Activated naive CD8-positive, alpha-beta T cell treated with anti-CD3 and anti-CD28 coated beads, Interleukin-2, amount 50 U/mL, for 24 hours (primary cell): Measurements from ENCODE around the gene CHPF2.
A peak's percentile ranks its signal among the peaks of the same experiment; 100 is the strongest.

ENCODE experiments used
- ATAC-seq: fragments of 150-1000 bp; cut with Tn5 transposase; one replicate; pipeline ENCODE4 v1.10.0; 2021
- DNase-seq: peaks from one replicate; pipeline ENCODE4 v3.0.0; 2021
- H3K27ac Mint-ChIP-seq: one replicate; pipeline ENCODE4 v1.8.0; 2021; ENCODE audit warnings: mild to moderate bottlenecking, mixed read lengths
- H3K27me3 Mint-ChIP-seq: one replicate; pipeline ENCODE4 v1.8.0; 2021; ENCODE audit warnings: mixed read lengths
- H3K36me3 Mint-ChIP-seq: one replicate; pipeline ENCODE4 v1.8.0; 2021; ENCODE audit warnings: low read depth, mixed read lengths
- H3K4me1 Mint-ChIP-seq: one replicate; pipeline ENCODE4 v1.8.0; 2021; ENCODE audit warnings: mixed read lengths
- H3K4me3 Mint-ChIP-seq: one replicate; pipeline ENCODE4 v1.8.0; 2021; ENCODE audit warnings: mild to moderate bottlenecking, moderate library complexity, mixed read lengths
- H3K9me3 Mint-ChIP-seq: one replicate; pipeline ENCODE4 v1.8.0; 2021; ENCODE audit warnings: mixed read lengths

CHPF2 gene

GRCh38 chr7:151237244-151238189, 5.2 kb downstream of the CHPF2 start:
- Mint-ChIP-seq H3K4me3 (no peak overlapping the region), H3K9me3 (no peaks in the 10 kb centered on the region), H3K27ac (no peak overlapping the region), H3K27me3 (no peaks in the 10 kb centered on the region), H3K36me3 (peaks cover 22% of the 10 kb centered on the region), H3K4me1 (peaks cover 23% of the 10 kb centered on the region)
- ATAC-seq, result no peak
- no peak for DNase-seq

- Mint-ChIP-seq H3K27me3 (no peaks in the 10 kb centered on the region), H3K9me3 (no peaks in the 10 kb centered on the region), H3K27ac (no peak overlapping the region), H3K36me3 (peaks cover 18% of the 10 kb centered on the region), H3K4me1 (peaks cover 24% of the 10 kb centered on the region), H3K4me3 (no peak overlapping the region)
- DNase-seq, result no peak
- ATAC-seq, result no peak
Measured at GRCh38 chr7:151238190-151238810, 6.0 kb downstream of the CHPF2 start.

DNA sequence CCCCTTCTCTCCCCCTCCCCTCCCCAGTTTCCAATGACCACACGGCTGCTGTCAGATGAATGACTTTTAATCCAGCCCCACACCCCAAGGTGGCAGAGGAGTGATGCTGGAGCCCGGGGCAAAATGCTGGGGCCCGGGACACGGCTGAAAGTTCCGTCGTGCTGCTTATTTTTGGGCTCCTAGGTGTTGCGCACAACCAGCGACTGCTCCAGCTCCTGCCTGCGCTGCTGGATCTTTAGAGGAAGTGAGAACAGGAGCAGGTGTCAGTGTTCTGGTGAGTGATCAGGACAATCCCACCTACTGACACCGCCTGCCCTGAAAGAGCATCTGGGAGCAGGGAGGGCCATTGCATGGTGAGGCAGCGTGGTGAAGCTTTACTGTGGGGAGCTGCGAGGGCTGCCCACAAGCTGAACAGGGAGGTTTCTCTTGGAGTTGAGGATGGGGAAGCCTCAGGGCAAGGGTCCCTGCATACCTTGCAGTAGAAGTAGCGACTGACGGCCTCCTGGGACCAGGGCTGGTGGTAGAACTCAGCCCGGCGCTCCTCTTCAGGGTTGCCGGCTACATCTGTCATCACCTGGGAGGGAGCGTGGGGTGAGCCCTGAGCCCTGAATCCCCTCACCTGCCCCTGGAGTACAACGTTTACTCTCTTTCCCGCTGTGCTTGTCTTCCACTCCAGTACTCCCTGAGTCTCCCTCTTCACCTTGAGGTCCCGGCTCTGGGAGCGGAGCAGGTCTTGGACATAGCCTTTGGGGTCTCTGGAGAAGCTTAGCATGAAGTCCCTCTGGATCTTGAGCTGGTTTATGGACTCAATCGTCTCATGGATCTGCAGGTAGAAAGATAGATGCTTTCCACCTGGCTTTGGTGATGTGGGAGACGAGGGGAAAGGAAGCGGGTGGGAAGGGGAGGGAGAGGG, 6.9 kb downstream of the CHPF2 start:
- Mint-ChIP-seq H3K9me3 (no peaks in the 10 kb centered on the region), H3K27ac (no peak overlapping the region), H3K4me1 (peaks cover 24% of the 10 kb centered on the region), H3K36me3 (peaks cover 12% of the 10 kb centered on the region), H3K4me3 (no peak overlapping the region), H3K27me3 (no peaks in the 10 kb centered on the region)
- DNase-seq, result no peak
- ATAC-seq, result no peak

- peaks cover 12% of the 10 kb centered on the region for H3K36me3 Mint-ChIP-seq
- no peaks in the 10 kb centered on the region for H3K27me3 Mint-ChIP-seq
- H3K27ac Mint-ChIP-seq, result no peak overlapping the region
- H3K4me3 Mint-ChIP-seq, result no peak overlapping the region
- H3K4me1 Mint-ChIP-seq, result peaks cover 24% of the 10 kb centered on the region
- no peaks in the 10 kb centered on the region for H3K9me3 Mint-ChIP-seq
- ATAC-seq (no peak), DNase-seq (no peak)
Measured at GRCh38 chr7:151239837-151240459, 7.7 kb downstream of the CHPF2 start.

DNA sequence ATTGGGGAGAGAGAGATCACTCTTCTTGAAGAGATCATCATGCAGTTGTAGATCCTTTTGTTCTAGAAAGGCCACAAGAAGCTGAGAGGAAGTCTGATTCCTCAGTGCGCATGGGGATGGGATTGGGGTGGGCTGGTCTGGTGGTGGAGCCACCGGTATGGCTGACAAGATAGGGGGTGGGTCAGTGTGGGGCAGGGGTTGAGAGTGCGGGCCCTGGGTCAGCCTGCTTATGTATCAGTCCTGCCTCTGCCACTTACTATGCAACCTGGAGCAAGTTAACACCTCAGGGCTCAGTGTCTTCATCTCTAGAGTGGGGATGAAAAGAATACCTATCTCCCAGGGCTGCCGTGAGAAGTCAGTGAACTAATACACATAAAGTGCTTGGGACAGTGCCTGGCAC, 8.3 kb downstream of the CHPF2 start:
- DNase-seq, result no peak
- Mint-ChIP-seq H3K9me3 (no peaks in the 10 kb centered on the region), H3K4me3 (no peak overlapping the region), H3K36me3 (peaks cover 9% of the 10 kb centered on the region), H3K27ac (no peak overlapping the region), H3K27me3 (no peaks in the 10 kb centered on the region), H3K4me1 (peaks cover 23% of the 10 kb centered on the region)
- ATAC-seq, result no peak

DNA sequence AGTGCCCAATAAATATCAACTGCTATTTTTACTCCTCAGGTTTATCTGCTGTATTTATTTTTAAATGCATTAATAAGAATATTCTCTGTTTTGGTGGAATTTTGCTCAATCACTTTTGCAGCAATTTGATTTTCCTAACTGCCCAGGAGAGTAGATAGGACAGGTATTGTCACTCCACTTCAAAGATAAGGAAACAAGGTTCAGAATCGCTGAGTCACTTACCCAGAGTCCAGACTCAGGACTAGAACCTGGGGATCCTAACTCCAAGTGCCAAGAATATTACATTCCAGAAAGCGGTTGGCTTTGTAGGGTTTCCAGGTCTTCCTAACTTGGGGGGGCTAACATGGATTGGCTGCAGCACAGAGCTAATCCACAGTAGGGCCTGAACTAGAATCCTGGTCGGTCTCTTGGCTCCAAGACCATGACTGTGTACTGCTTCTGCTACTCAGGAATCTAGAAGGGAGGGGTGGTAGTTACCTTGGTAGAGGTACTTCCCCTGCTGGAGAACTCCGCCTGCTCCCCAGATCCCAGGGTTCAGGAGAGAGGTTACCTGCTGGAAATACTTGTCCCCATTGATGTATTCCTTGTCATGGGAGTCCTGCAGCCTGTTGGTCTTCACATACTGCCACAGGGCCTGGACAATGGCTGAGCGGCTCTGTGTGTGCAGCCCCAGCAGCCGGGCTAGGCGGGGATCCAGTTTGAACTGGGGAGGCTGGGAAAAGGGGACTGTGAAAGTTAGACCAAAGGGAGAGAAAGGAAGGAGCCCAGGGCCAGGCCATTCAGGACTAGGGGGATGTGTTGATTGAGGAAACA, 8.9 kb downstream of the CHPF2 start:
- peaks cover 27% of the 10 kb centered on the region for H3K4me1 Mint-ChIP-seq
- no peak for ATAC-seq
- peaks cover 5% of the 10 kb centered on the region for H3K27me3 Mint-ChIP-seq
- no peak for DNase-seq
- no peaks in the 10 kb centered on the region for H3K9me3 Mint-ChIP-seq
- H3K36me3 Mint-ChIP-seq, result peaks cover 8% of the 10 kb centered on the region
- H3K27ac Mint-ChIP-seq, result no peak overlapping the region
- H3K4me3 Mint-ChIP-seq, result no peak overlapping the region

DNA sequence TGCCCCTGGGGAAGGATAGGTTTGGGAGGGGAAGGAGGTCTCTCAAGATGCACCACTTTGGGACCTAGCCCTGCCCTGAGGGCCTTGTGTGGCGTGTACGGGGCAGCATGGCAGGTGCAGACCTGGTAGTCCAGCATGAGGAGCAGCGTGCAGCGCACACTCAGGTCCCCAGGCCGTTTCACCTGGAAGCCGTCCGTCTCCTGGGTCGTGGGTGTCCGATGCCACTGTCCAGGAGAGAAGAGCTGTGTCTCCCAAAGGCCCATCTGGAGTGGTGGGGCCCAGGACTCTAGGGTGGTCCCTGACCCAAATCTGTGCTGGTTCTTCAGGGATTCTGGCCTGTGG, 9.4 kb downstream of the CHPF2 start:
- Mint-ChIP-seq H3K9me3 (no peaks in the 10 kb centered on the region), H3K27me3 (peaks cover 10% of the 10 kb centered on the region), H3K27ac (no peak overlapping the region), H3K4me1 (peaks cover 28% of the 10 kb centered on the region), H3K4me3 (no peak overlapping the region), H3K36me3 (peaks cover 3% of the 10 kb centered on the region)
- DNase-seq (no peak), ATAC-seq (no peak)

- Mint-ChIP-seq H3K27me3 (peaks cover 13% of the 10 kb centered on the region), H3K9me3 (no peaks in the 10 kb centered on the region), H3K4me3 (no peak overlapping the region), H3K36me3 (no peaks in the 10 kb centered on the region), H3K27ac (no peak overlapping the region), H3K4me1 (peaks cover 28% of the 10 kb centered on the region)
- no peak for DNase-seq
- ATAC-seq, result no peak
Measured at GRCh38 chr7:151242159-151243044, 10.1 kb downstream of the CHPF2 start.

DNA sequence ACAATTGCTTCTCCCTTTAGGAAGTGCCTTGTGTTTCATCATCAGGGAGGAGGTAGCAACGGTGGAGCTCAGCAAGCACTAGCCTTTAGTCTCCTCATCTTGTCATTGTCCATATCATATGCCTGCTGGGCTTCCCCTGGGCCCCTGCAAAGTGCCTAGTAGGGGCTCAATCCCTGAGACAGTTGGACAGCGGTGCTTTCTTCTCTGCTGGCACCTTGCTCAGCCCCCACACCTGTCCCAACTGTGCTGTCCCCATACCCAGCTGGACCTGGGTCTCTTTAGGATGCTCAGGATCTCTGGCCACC, 10.7 kb downstream of the CHPF2 start:
- no peak for ATAC-seq

GRCh38 chr7:151243408-151244195, 11.3 kb downstream of the CHPF2 start:
- Mint-ChIP-seq H3K36me3 (no peaks in the 10 kb centered on the region), H3K27ac (no peak overlapping the region), H3K4me3 (peak overlapping the region; percentile 41), H3K4me1 (peaks cover 35% of the 10 kb centered on the region), H3K9me3 (no peaks in the 10 kb centered on the region), H3K27me3 (peaks cover 22% of the 10 kb centered on the region)
- peak; percentile 31 for DNase-seq
- no peak for ATAC-seq

More for the DNA sequence above, 10.7 kb downstream of the CHPF2 start:
- Mint-ChIP-seq H3K27ac (no peak overlapping the region), H3K4me1 (peaks cover 32% of the 10 kb centered on the region), H3K9me3 (no peaks in the 10 kb centered on the region), H3K4me3 (peak overlapping the region; percentile 41), H3K27me3 (peaks cover 19% of the 10 kb centered on the region), H3K36me3 (no peaks in the 10 kb centered on the region)
- DNase-seq, result no peak

DNA sequence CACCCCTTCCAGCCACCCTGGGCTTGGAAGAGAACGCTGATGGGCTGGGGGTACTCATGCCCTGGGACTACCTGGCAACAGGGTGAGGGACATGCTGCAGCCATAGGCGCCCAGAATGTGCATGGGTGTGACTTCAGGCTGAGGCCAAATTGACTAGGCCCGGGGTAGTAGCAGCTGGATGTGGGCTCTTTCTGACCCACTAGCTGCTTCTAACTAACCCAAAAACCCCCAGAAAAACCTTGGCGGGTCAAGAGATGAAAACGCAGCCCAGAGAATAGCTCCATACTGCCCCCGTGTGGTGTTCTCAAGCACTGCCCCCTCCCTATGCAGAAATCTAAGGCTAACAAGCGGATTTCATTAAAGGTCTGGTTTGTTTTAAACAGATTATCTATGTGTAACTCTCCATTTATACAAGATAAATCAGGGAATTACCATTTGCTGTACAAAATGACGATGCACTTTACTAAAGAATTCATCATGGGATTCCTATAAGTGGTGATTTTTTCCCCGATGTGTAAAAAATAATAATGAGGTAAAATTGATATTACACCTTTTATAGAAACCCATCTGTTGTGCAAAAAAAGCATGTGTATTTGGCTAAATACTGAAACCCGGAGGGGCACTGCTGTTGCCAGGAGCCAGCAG, 12.0 kb downstream of the CHPF2 start:
- H3K4me3 Mint-ChIP-seq, result peak overlapping the region; percentile 41

DNA sequence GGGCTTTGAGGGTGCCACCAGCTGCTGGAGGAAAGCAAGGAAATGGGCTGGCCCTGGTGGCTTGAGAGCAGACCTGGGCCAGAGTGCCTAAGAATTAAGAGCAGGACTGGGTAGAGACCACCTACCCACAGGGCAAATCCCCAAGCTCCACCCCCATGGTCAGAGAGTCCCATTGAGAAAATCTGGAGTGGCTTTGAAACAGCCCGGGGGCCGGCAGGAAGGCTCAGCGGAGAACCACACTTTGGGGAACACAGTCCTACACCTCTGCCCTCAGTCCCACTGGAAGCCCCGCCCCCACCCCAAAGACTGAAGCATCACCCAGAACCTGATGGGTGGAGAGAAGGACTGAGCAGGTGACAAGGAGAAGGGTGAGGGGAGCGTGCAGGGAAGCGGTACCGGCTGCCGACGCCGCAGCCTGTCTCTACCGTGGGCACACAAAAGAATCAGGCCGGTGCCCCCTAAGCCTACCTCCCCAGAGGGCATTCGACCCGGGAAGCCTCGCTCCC, 12.6 kb downstream of the CHPF2 start:
- Mint-ChIP-seq H3K9me3 (no peaks in the 10 kb centered on the region), H3K4me3 (peak overlapping the region; percentile 26), H3K36me3 (no peaks in the 10 kb centered on the region), H3K27ac (no peak overlapping the region), H3K27me3 (peaks cover 28% of the 10 kb centered on the region), H3K4me1 (peaks cover 38% of the 10 kb centered on the region)
- ATAC-seq, result no peak
- DNase-seq, result no peak

More for the DNA sequence above, 12.0 kb downstream of the CHPF2 start:
- no peaks in the 10 kb centered on the region for H3K36me3 Mint-ChIP-seq
- peaks cover 24% of the 10 kb centered on the region for H3K27me3 Mint-ChIP-seq
- peaks cover 37% of the 10 kb centered on the region for H3K4me1 Mint-ChIP-seq
- H3K9me3 Mint-ChIP-seq, result no peaks in the 10 kb centered on the region
- no peak for ATAC-seq
- peak; percentile 77 for DNase-seq
- H3K27ac Mint-ChIP-seq, result no peak overlapping the region
